ENCODE data around the gene LIMK1. TPM values are rescaled to one million over a fixed set of nuclear protein-coding genes. Genes with fewer than 3 reads are reported as not detected.
A peak's percentile ranks its signal among the peaks of the same experiment; 100 is the strongest.
"Not testable (repeated sequence)": the region's sequence is repeated elsewhere in the genome, so short reads cannot be mapped to it uniquely, and the experiment has no call there.

The LIMK1 gene
- total and polyA plus RNA-seq, 12 donors, result 5.0 to 17.3 (median 9.6) TPM

GRCh38 chr7:74116356-74116755, 32.8 kb downstream of the LIMK1 start:
- intact Hi-C loops (cut with DNase I), result no loop called here
- Histone ChIP-seq H3K4me1 (no peaks in the 10 kb centered on the region), H3K9me3 (peaks cover 0 to 6% (median 0%) of the 10 kb centered on the region in 11 donors), H3K4me3 (no peak overlapping the region), H3K27ac (no peak overlapping the region), H3K27me3 (no peaks in the 10 kb centered on the region), H3K36me3 (peaks cover 0 to 93% (median 13%) of the 10 kb centered on the region in 9 donors)
- 92 to 94% methylated on average over 13 of the region's 13 CpGs for WGBS, 2 donors
- no peak for TF ChIP-seq CTCF (IDR thresholded peaks at IDR 0.05)
- DNase-seq, result no peak
- ATAC-seq, result no peak

- Histone ChIP-seq H3K36me3 (peaks cover 0 to 68% (median 12%) of the 10 kb centered on the region in 9 donors), H3K9me3 (peaks cover 0 to 6% (median 0%) of the 10 kb centered on the region in 11 donors), H3K4me3 (no peak overlapping the region), H3K27me3 (no peaks in the 10 kb centered on the region), H3K27ac (no peak overlapping the region), H3K4me1 (no peaks in the 10 kb centered on the region)
- TF ChIP-seq CTCF (IDR thresholded peaks at IDR 0.05), result no peak
- intact Hi-C loops (cut with DNase I), result no loop called here
- DNase-seq, result no peak
- 96 to 100% methylated on average over 4 of the region's 4 CpGs for WGBS, 2 donors
- ATAC-seq, result no peak
Measured at GRCh38 chr7:74119831-74120230, 36.2 kb downstream of the LIMK1 start.

- ATAC-seq (peak in 2 of 8 donors; percentile 18 to 42), DNase-seq (no peak)
- WGBS, 2 donors, result 91 to 92% methylated on average over 26 of the region's 26 CpGs
- no peak for TF ChIP-seq CTCF (IDR thresholded peaks at IDR 0.05)
- H3K4me1 ChIP-seq, result no peaks in the 10 kb centered on the region
- peaks cover 0 to 6% (median 0%) of the 10 kb centered on the region in 11 donors for H3K9me3 ChIP-seq
- no peak overlapping the region for H3K27ac ChIP-seq
- intact Hi-C loops (cut with DNase I), result no loop called here
- no peak overlapping the region for H3K4me3 ChIP-seq
- H3K36me3 ChIP-seq, result peaks cover 0 to 54% (median 12%) of the 10 kb centered on the region in 9 donors
- H3K27me3 ChIP-seq, result no peaks in the 10 kb centered on the region
Measured at GRCh38 chr7:74121401-74122249, 38.0 kb downstream of the LIMK1 start.

- intact Hi-C loops (cut with DNase I); H3K27ac ChIP-seq; ATAC-seq; DNase-seq; H3K9me3 ChIP-seq; H3K4me3 ChIP-seq; H3K4me1 ChIP-seq; H3K27me3 ChIP-seq: not testable (repeated sequence)
- WGBS, 2 donors, result 89 to 94% methylated on average over 7 of the region's 7 CpGs
- peaks cover 0 to 36% (median 7%) of the 10 kb centered on the region in 9 donors for H3K36me3 ChIP-seq
Measured at GRCh38 chr7:74123892-74124291, 40.3 kb downstream of the LIMK1 start.

All from heart right ventricle (tissue), 16 donors.